A549 (cell line): ENCODE data around the gene ADORA1. TPM values are rescaled to one million over a fixed set of nuclear protein-coding genes. Genes with fewer than 3 reads are reported as not detected.

Experiments
- ATAC-seq, 2 experiments: fragments of 200-7000 bp in 1 of 2; fragments of >200 bp in 1 of 2; cut with Nextera tagmentation in 1 of 2; cut with Tn5 transposase in 1 of 2; 3 replicates each; pipeline versions ENCODE4 v1.8.0 to v1.9.1; 2018 to 2020; ENCODE audit warnings: mild to moderate bottlenecking in 1 of 2, moderate library complexity in 1 of 2
- CTCF ChIA-PET: fragments of 300-600 bp; sonication (Branson Sonifier 250); formaldehyde crosslinking; extraction: SDS; loops from one replicate; lab custom pipeline; 2021; ENCODE audit warnings: antibody characterized with exemption, inconsistent platforms; lab: Yijun Ruan, JAX
- POLR2A ChIA-PET: fragments of 350-600 bp; formaldehyde crosslinking; extraction: SDS; loops from one replicate; lab custom pipeline; 2021; ENCODE audit warnings: antibody characterized with exemption, inconsistent platforms; lab: Yijun Ruan, JAX
- DNase-seq, 2 experiments: peaks; one replicate each; pipeline versions ENCODE4 v3.0.0 to v3.0.0-alpha.2; 2011 to 2016; ENCODE audit warnings: low read depth in 1 of 2, low spot score in 1 of 2
- FAIRE-seq: peaks from 2 replicates; lab custom pipeline; 2011; peaks lifted over from hg19 to GRCh38; lab: Jason Lieb, UNC
- H3K27ac ChIP-seq, 2 experiments: fragments of >200 bp; sonication (Bioruptor Twin); formaldehyde crosslinking; 3 replicates each; pipeline ENCODE4 v1.5.1; 2016 to 2017
- H3K4me1 ChIP-seq: fragments of >200 bp; sonication (Bioruptor Twin); formaldehyde crosslinking; 3 replicates; pipeline ENCODE4 v1.6.1; 2016
- H3K4me2 ChIP-seq: fragments of >200 bp; sonication (Bioruptor Twin); formaldehyde crosslinking; 3 replicates; pipeline ENCODE4 v1.6.1; 2016
- H3K4me3 ChIP-seq: fragments of >200 bp; sonication (Bioruptor Twin); formaldehyde crosslinking; 3 replicates; pipeline ENCODE4 v1.5.1; 2016
- H3K9me3 ChIP-seq: fragments of >200 bp; sonication (Bioruptor Twin); formaldehyde crosslinking; 3 replicates; pipeline ENCODE4 v1.6.1; 2016
- BHLHE40 ChIP-seq: IDR thresholded peaks from 2 replicates; pipeline ENCODE4 v1.6.1; 2012; ENCODE audit warnings: low read depth, low read length, inconsistent platforms
- CBX2 ChIP-seq: fragments of 200-600 bp; sonication (generic); IDR thresholded peaks from 2 replicates; pipeline ENCODE4 v1.6.1; 2016; ENCODE audit warnings: low read depth, mild to moderate bottlenecking, borderline replicate concordance
- CEBPB ChIP-seq, 2 experiments: fragments of >200 bp in 1 of 2; sonication (Bioruptor Twin) in 1 of 2; formaldehyde crosslinking in 1 of 2; IDR thresholded peaks; 2 replicates each; pipeline ENCODE4 v1.6.1; 2012 to 2016
- CHD4 ChIP-seq: fragments of 200-600 bp; sonication (generic); IDR thresholded peaks from 2 replicates; pipeline ENCODE4 v1.6.1; 2016; ENCODE audit warnings: antibody characterized with exemption, mild to moderate bottlenecking, borderline replicate concordance
- FOXS1 ChIP-seq: fragments of 250-450 bp; sonication (Bioruptor Pico); IDR thresholded peaks from 2 replicates; pipeline ENCODE4 v1.5.0; 2020; ENCODE audit warnings: mild to moderate bottlenecking, moderate library complexity
- GATA3 ChIP-seq: IDR thresholded peaks from 2 replicates; pipeline ENCODE4 v1.6.1; 2012; ENCODE audit warnings: borderline replicate concordance
- HOXB13 ChIP-seq: fragments of 250-450 bp; sonication (Bioruptor Pico); IDR thresholded peaks from 2 replicates; pipeline ENCODE4 v1.5.0; 2020; ENCODE audit warnings: low read depth, mild to moderate bottlenecking, moderate library complexity
- HOXB5 ChIP-seq: fragments of 250-450 bp; sonication (Bioruptor Pico); IDR thresholded peaks from 2 replicates; pipeline ENCODE4 v1.5.0; 2020; ENCODE audit warnings: mild to moderate bottlenecking, moderate library complexity
- JUN ChIP-seq, 2 experiments: fragments of >200 bp; sonication (Bioruptor Twin); formaldehyde crosslinking; IDR thresholded peaks; 2 replicates in 1 of 2; 3 replicates in 1 of 2; pipeline ENCODE4 v1.6.1; 2016 to 2017
- MAFK ChIP-seq: fragments of 450-650 bp; IDR thresholded peaks from 2 replicates; pipeline ENCODE4 v1.6.1; 2014; ENCODE audit not compliant: partially characterized antibody
- MAZ ChIP-seq: fragments of 150-350 bp; IDR thresholded peaks from 2 replicates; pipeline ENCODE4 v1.6.1; 2014; ENCODE audit warnings: antibody characterized with exemption, low read depth, low read length, borderline replicate concordance
- MYC ChIP-seq: IDR thresholded peaks from 2 replicates; pipeline ENCODE4 v1.6.1; 2012; ENCODE audit warnings: mild to moderate bottlenecking, inconsistent platforms, low read length, improper control_type of control experiment, borderline replicate concordance
- NFE2L2 ChIP-seq: fragments of 150-350 bp; conservative IDR thresholded peaks from 2 replicates; pipeline ENCODE4 v1.6.1; 2014; ENCODE audit warnings: low read length
- NPAS2 ChIP-seq: fragments of 250-450 bp; sonication (Bioruptor Pico); IDR thresholded peaks from 2 replicates; pipeline ENCODE4 v1.8.0; 2022; ENCODE audit warnings: mild to moderate bottlenecking, moderate library complexity, borderline replicate concordance
- NR3C1 ChIP-seq: fragments of >200 bp; sonication (Bioruptor Twin); formaldehyde crosslinking; IDR thresholded peaks from 3 replicates; pipeline ENCODE4 v1.6.1; 2017
- PHF8 ChIP-seq: fragments of 200-600 bp; sonication (generic); IDR thresholded peaks from 2 replicates; pipeline ENCODE4 v1.6.1; 2016; ENCODE audit warnings: low read depth, mild to moderate bottlenecking, antibody characterized with exemption, moderate library complexity, borderline replicate concordance
- POLR2AphosphoS2 ChIP-seq: conservative IDR thresholded peaks from 2 replicates; pipeline ENCODE4 v1.6.1; 2012; ENCODE audit warnings: low read length, improper control_type of control experiment, inconsistent platforms
- RAD21 ChIP-seq, 2 experiments: fragments of >200 bp in 1 of 2; sonication (Bioruptor Twin) in 1 of 2; formaldehyde crosslinking in 1 of 2; IDR thresholded peaks in 1 of 2; conservative IDR thresholded peaks in 1 of 2; 2 replicates in 1 of 2; 3 replicates in 1 of 2; pipeline ENCODE4 v1.6.1; 2012 to 2018; ENCODE audit warnings: inconsistent platforms in 1 of 2
- RARB ChIP-seq: fragments of 250-450 bp; sonication (Bioruptor Pico); IDR thresholded peaks from 2 replicates; pipeline ENCODE4 v1.8.0; 2021; ENCODE audit warnings: mild to moderate bottlenecking, moderate library complexity
- RCOR1 ChIP-seq: fragments of 150-350 bp; IDR thresholded peaks from 2 replicates; pipeline ENCODE4 v1.6.1; 2014; ENCODE audit warnings: antibody characterized with exemption, low read length, low read depth
- RFX5 ChIP-seq: fragments of 450-650 bp; IDR thresholded peaks from 2 replicates; pipeline ENCODE4 v1.7.1; 2014; ENCODE audit warnings: antibody characterized with exemption, mild to moderate bottlenecking, moderate library complexity
- RNF2 ChIP-seq: fragments of 200-600 bp; sonication (generic); IDR thresholded peaks from 2 replicates; pipeline ENCODE4 v1.6.1; 2016; ENCODE audit warnings: low read depth, mild to moderate bottlenecking, antibody characterized with exemption, moderate library complexity, borderline replicate concordance
- TP53 ChIP-seq: fragments of 250-450 bp; sonication (Bioruptor Pico); IDR thresholded peaks from 2 replicates; pipeline ENCODE4 v1.5.0; 2021; ENCODE audit warnings: mild to moderate bottlenecking, moderate library complexity
- ZC3H11A ChIP-seq: fragments of 450-650 bp; IDR thresholded peaks from 2 replicates; pipeline ENCODE4 v1.6.1; 2014; ENCODE audit warnings: antibody characterized with exemption, mild to moderate bottlenecking
- ZSCAN20 ChIP-seq: fragments of 250-450 bp; sonication (Bioruptor Pico); IDR thresholded peaks from 2 replicates; pipeline ENCODE4 v1.8.0; 2022; ENCODE audit warnings: mild to moderate bottlenecking, moderate library complexity
- WGBS: methylation state at CpG from one replicate; pipeline ENCODE4 v1.1.6; 2017; ENCODE audit errors: missing lambda C conversion rate; 5-methylcytosine and 5-hydroxymethylcytosine counted together
- polyA plus RNA-seq, 4 experiments: library from polyadenylated mRNA; depleted of rRNA in 3 of 4; stranded (reverse); fragments of >200 nt; fragmentation: RNase III in 1 of 4; extraction: RNeasy Plus Mini Kit Qiagen cat#74134 plus additional on column Dnase treatment in 1 of 4; gene quantifications; 2 replicates in 3 of 4; 3 replicates in 1 of 4; pipeline ENCODE4 v1.2.3, GENCODE V29; 2011 to 2017
- TF ChIP-seq, protein P1 (sequence below): fragments of >200 bp; sonication (Bioruptor Twin); formaldehyde crosslinking; IDR thresholded peaks from 3 replicates; pipeline ENCODE4 v1.5.1; 2016
- TF ChIP-seq, protein P2 (sequence below): IDR thresholded peaks from 2 replicates; pipeline ENCODE4 v1.6.1; 2012
- TF ChIP-seq, protein P3 (sequence below): fragments of 250-450 bp; sonication (Bioruptor Pico); IDR thresholded peaks from 2 replicates; pipeline ENCODE4 v1.5.0; 2020; ENCODE audit warnings: low read depth, mild to moderate bottlenecking, moderate library complexity
- TF ChIP-seq, protein P4 (sequence below): IDR thresholded peaks from 2 replicates; pipeline ENCODE4 v1.6.1; 2012; ENCODE audit warnings: low read depth, borderline replicate concordance

Gene ADORA1
- polyA plus RNA-seq, 2 of the 4 experiments (the other 2 are of a cell fraction) = 0.48 to 2.4 TPM

GRCh38 chr1:203081465-203082230 lies 45.9 kb upstream of the ADORA1 start:
- no peaks in the 10 kb centered on the region for H3K9me3 ChIP-seq
- H3K4me1 ChIP-seq = 0 out of 3 replicates have a peak, but pooled peaks cover 7% of the 10 kb centered on the region
- ATAC-seq (no peak), DNase-seq (no peak), FAIRE-seq (no peak)
- H3K4me2 ChIP-seq = no peak overlapping the region
- ChIA-PET POLR2A (no interaction called here), CTCF (interaction anchor here (0.7 to 3.8 kb wide), 5 partner anchors 12 to 187 kb away, joined by 3 to 28 read pairs (median 3); no protein-coding TSS in a partner anchor)
- no peak overlapping the region for H3K27ac ChIP-seq
- TF ChIP-seq CEBPB (IDR thresholded peaks at IDR 0.05) = no peak
- no peak for TF ChIP-seq HOXB5 (CRISPR knock-in tag)
- TF ChIP-seq HOXB13 (CRISPR knock-in tag) = no peak
- WGBS = 53% methylated on average over 9 of the region's 9 CpGs
- no peak overlapping the region for H3K4me3 ChIP-seq

DNA sequence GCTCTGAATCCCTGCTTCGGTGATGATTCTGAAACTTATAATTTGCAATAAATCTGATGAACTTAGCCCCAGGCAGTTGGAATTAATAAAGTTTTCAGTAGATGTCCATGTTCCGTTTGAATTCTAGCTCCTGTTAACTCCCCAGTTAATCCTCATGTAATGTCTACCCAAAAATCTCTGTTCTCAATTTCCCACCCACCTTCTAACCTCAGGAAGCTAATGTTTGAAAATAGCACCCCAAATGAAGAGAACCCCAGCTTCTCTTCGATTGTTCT lies 45.4 kb upstream of the ADORA1 start:
- H3K4me3 ChIP-seq = no peak overlapping the region
- POLR2A ChIA-PET = no interaction called here
- CTCF ChIA-PET = interaction anchor here (1.0 to 3.8 kb wide), 3 partner anchors 16 to 186 kb away, joined by 3 to 28 read pairs (median 3); no protein-coding TSS in a partner anchor

DNA sequence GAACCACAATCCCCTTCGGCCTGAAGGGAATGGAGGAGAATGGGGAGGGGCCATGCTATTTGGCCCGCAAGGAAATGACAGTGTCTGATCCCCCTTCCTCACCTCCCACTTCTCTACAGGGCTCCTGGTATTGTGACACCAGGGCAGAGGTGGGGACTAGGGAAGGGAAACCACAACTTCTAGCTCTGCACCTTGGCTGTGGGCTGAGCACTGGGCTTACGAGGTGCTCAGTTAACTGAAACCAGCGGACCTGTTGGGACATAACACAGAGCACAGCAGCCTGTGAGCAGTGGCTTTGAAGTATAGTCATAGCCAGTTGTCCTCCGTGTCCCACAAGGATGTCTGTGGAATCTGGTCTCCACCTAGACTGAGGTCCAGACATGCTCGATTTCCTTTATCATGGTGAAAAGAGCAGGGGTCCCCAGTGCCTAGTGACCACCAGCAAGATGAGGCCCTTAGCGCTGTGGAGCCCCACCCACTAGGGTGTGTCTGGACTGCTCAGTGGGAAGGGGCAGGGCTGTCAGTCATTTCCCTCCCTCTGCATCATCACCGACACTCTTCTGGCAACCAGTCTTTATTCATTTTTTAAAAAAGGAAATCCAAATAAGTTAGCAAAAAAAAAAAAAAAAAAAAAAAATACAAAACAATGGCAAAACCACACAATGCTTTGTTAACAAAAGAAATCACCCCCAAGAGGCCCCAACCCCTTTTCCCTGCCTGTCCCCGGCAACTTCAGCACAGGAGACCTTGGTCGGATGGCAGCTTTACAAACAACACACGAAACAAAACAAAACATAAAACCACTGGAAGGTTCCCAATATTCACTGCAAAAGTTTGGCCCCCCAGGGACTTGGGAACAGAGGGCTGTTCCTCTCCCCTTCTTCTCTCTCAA lies 44.7 kb upstream of the ADORA1 start:
- no peak for TF ChIP-seq FOXS1 (CRISPR knock-in tag)
- no peak for TF ChIP-seq MYC
- TF ChIP-seq CBX2 = no peak
- no peak for TF ChIP-seq NPAS2 (CRISPR knock-in tag)
- TF ChIP-seq RARB (CRISPR knock-in tag) = no peak
- TF ChIP-seq RAD21 (conservative IDR thresholded peaks at IDR 0.05 in 1 of 2, IDR thresholded peaks at IDR 0.05 in 1 of 2) = no peak
- no peak for TF ChIP-seq RFX5
- no peak for TF ChIP-seq TP53 (CRISPR knock-in tag)
- no peak for TF ChIP-seq POLR2AphosphoS2
- TF ChIP-seq CEBPB (IDR thresholded peaks at IDR 0.05) = no peak
- no peak for TF ChIP-seq JUN (IDR thresholded peaks at IDR 0.05)
- no peak for TF ChIP-seq MAFK
- TF ChIP-seq NFE2L2 = no peak
- no peak for TF ChIP-seq HOXB5 (CRISPR knock-in tag)
- no peak for DNase-seq
- Histone ChIP-seq H3K4me2 (no peak overlapping the region), H3K4me3 (no peak overlapping the region), H3K27ac (no peak overlapping the region), H3K9me3 (no peaks in the 10 kb centered on the region), H3K4me1 (0 out of 3 replicates have a peak, but pooled peaks cover 7% of the 10 kb centered on the region)
- WGBS = 67% methylated on average over 11 of the region's 11 CpGs
- ATAC-seq = no peak
- FAIRE-seq = no peak
- CTCF ChIA-PET = interaction anchor here (0.7 to 3.8 kb wide), 9 partner anchors 10 to 186 kb away, joined by 3 to 28 read pairs (median 3); no protein-coding TSS in a partner anchor
- POLR2A ChIA-PET = no interaction called here

More for the DNA sequence above, 45.4 kb upstream of the ADORA1 start:
- 64% methylated on average over 3 of the region's 3 CpGs for WGBS
- Histone ChIP-seq H3K4me2 (no peak overlapping the region), H3K9me3 (no peaks in the 10 kb centered on the region), H3K4me1 (0 out of 3 replicates have a peak, but pooled peaks cover 7% of the 10 kb centered on the region), H3K27ac (no peak overlapping the region)
- FAIRE-seq = no peak
- ATAC-seq = no peak
- DNase-seq = no peak
- no peak for TF ChIP-seq NR3C1
- TF ChIP-seq ZC3H11A = no peak
- no peak for TF ChIP-seq CHD4
- TF ChIP-seq MYC = no peak
- TF ChIP-seq PHF8 = no peak
- no peak for TF ChIP-seq FOXS1 (CRISPR knock-in tag)
- TF ChIP-seq, protein P1, sequence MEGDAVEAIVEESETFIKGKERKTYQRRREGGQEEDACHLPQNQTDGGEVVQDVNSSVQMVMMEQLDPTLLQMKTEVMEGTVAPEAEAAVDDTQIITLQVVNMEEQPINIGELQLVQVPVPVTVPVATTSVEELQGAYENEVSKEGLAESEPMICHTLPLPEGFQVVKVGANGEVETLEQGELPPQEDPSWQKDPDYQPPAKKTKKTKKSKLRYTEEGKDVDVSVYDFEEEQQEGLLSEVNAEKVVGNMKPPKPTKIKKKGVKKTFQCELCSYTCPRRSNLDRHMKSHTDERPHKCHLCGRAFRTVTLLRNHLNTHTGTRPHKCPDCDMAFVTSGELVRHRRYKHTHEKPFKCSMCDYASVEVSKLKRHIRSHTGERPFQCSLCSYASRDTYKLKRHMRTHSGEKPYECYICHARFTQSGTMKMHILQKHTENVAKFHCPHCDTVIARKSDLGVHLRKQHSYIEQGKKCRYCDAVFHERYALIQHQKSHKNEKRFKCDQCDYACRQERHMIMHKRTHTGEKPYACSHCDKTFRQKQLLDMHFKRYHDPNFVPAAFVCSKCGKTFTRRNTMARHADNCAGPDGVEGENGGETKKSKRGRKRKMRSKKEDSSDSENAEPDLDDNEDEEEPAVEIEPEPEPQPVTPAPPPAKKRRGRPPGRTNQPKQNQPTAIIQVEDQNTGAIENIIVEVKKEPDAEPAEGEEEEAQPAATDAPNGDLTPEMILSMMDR = no peak
- no peak for TF ChIP-seq GATA3
- no peak for TF ChIP-seq RNF2
- TF ChIP-seq RCOR1 = no peak
- TF ChIP-seq MAFK = no peak
- TF ChIP-seq, protein P2, sequence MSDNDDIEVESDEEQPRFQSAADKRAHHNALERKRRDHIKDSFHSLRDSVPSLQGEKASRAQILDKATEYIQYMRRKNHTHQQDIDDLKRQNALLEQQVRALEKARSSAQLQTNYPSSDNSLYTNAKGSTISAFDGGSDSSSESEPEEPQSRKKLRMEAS = no peak
- TF ChIP-seq BHLHE40 = no peak
- TF ChIP-seq POLR2AphosphoS2 = no peak
- TF ChIP-seq, protein P3, sequence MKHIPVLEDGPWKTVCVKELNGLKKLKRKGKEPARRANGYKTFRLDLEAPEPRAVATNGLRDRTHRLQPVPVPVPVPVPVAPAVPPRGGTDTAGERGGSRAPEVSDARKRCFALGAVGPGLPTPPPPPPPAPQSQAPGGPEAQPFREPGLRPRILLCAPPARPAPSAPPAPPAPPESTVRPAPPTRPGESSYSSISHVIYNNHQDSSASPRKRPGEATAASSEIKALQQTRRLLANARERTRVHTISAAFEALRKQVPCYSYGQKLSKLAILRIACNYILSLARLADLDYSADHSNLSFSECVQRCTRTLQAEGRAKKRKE = no peak
- no peak for TF ChIP-seq ZSCAN20 (CRISPR knock-in tag)
- no peak for TF ChIP-seq MAZ
- no peak for TF ChIP-seq CEBPB (IDR thresholded peaks at IDR 0.05)
- TF ChIP-seq, protein P4, sequence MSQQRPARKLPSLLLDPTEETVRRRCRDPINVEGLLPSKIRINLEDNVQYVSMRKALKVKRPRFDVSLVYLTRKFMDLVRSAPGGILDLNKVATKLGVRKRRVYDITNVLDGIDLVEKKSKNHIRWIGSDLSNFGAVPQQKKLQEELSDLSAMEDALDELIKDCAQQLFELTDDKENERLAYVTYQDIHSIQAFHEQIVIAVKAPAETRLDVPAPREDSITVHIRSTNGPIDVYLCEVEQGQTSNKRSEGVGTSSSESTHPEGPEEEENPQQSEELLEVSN = no peak
